Dermis microvascular lymphatic vessel endothelial cell (primary cell): Measurements from ENCODE around the gene SLC9A8. TPM values are rescaled to one million over a fixed set of nuclear protein-coding genes. Genes with fewer than 3 reads are reported as not detected.
"Not testable (repeated sequence)": the region's sequence is repeated elsewhere in the genome, so short reads cannot be mapped to it uniquely, and the experiment has no call there.

Source experiments
- DNase-seq, 2 donors: peaks; one replicate each; pipeline versions ENCODE4 v3.0.0 to v3.0.0-alpha.2; 2010; ENCODE audit warnings: low read depth in 2 of 2
- total RNA-seq: library from RNA; depleted of rRNA; stranded (reverse); fragments of >200 nt; gene quantifications from 2 replicates; pipeline ENCODE4 v1.2.1, GENCODE V29; 2014

SLC9A8 gene
- total RNA-seq, 1 donor from 2014 or later, result 5.0 TPM

DNA sequence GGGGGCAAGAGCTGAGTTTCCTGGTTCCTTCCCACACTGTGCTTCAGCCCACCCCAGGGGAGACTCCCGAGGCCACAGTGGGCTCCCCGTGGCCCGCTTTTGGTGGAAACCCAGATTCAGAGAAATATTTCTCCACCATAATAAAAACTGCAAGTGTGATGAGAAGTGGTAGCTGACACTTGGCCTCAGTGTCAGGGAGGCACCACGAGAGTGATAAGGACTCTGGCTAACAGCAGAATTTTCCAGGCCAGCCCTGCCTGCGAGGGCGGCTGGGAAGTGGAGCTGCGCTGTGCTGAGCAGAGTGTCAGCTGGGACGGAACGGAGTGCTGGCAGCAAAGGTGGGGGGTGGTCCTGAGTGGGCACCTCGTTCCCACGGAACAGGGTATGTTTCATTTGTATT is 80.2 kb downstream of the SLC9A8 start:
- no peak for DNase-seq

DNA sequence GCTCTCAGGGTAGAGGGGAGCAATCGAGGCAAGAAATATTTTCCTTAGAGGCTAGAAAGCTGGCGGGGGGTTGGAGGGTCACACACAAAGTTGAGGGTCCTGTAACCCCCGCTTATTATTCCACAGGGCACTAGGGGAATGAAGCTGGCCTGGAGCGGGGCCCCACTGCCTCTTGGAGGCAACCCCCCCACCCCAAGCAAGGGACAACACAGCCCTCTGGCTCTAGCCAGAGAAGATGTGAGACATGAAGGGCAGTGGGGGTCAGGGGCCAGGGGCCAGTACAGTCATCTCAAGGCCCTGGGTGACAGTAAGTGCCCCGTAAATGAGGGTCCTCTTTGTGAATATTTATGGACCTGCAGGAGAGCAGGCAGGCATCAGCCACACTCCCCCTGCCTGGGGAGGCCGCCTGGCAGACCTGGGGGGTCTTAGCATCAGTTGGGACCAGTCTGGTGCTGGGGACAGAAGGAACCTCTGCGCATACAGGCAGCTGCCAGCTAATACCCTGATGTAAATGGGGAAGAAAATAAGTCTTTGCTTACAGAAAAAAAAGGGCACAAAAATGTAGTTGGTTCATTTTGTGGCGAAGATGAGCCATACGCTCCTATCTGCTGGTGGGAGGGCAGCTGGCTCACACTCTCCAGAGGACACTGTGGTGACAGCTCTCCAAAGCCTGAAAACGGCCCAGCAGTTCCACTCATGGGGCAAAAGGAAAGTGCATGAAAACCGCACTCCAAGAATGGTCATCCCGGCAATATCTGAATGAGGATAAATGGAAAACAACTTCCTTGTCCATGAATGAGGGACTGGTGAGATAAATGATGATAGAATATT is 80.8 kb downstream of the SLC9A8 start:
- no peak for DNase-seq

DNA sequence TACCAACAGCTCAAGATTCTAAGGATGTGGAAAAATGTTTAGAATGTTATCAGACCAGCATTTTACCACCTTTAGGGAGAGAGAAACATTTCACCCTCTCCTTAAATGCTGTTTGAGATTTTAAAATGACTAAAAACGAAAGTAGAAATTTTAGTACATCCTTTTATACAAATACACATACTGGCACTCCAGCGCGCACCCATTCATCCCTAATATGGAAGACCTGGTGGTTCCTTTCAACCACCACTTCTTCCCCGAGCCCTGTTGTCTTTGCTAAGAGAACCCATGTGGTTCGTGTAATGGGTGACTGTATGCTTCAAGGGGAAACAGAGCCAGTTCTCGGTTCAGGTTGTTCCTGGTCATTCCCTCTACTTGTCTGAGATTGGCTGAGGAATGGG is 81.4 kb downstream of the SLC9A8 start:
- no peak for DNase-seq

DNA sequence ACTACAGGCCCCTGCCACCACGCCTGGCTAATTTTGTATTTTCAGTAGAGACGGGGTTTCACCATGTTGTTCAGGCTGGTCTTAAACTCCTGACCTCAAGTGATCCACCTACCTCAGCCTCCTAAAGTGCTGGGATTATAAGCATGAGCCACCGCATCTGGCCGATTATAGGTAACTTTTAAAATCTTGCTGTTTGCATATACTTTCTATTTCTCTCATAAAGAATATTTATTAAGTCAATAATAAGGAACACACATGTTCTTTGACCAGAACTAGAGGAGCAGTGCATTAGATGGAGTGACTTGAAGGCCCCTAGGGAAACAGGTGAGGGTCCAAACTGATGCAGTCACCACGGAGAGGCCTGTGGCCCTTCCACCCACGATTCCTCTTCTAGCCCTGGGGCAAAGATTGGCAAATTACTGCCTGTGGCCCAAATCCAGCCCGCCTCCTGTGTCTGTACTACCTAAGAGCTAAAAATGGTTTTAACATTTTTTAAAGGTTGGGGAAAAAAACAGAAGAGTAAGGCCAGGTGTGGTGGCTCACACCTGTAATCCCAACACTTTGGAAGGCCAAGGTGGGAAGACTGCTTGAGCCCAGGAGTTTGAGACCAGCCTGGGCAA is 83.0 kb downstream of the SLC9A8 start:
- not testable (repeated sequence) for DNase-seq

DNA sequence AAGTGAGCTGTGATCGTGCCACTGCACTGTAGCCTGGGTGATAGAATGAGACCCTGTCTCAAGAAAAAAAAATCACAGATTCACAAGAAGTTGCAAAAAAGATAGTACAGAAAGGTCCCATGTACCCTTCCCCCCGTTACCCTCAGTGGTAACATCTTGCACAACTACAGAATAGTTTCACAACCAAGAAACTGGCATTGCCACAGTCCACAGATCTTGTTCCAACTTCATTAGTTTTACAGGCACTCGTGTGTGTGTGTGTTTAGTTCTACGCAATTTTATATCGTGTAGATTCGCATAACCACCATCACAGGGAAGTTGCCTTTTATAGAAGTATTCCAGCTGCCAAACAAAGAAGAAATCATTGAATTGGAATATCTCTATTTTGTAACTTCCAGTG is 83.6 kb downstream of the SLC9A8 start:
- no peak for DNase-seq

DNA sequence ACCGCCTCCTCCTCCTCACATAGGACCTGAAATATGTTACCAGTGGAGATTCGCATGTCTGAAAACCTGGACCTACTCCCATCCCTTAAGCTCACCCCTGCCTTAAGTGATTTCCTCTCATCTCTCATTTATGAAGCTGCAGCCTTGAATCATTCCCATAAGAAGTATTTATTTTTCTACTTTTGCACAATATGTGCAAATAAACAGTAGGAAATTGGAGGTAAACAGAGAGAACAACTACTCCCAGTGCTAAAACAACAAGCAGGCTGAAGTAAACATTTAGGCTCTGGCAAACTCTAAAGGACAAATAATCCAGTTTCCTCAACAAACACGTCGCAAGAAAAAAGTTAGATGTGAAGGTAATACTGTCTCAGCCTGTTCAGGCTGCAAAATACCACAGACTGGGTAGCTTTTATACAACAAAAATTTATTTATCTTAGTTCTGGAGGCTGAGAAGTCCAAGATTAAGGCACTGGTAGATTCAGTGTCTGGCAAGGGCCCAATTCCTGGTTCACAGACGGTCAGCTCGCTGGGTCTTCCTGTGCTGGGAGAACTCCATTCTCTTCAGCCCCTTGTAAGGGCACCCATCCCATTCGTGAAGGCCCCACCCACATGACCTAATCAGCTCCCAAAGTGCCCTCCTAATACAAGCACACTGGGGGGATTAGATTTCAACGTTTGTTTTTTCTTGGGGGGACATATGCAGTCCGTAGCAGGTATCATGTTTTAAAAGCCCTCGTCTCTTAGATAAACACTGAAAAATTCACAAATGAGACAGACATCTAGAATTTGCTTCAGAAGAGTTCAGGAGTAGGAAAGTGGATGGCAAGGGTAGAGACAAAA is 87.1 kb downstream of the SLC9A8 start:
- no peak for DNase-seq

DNA sequence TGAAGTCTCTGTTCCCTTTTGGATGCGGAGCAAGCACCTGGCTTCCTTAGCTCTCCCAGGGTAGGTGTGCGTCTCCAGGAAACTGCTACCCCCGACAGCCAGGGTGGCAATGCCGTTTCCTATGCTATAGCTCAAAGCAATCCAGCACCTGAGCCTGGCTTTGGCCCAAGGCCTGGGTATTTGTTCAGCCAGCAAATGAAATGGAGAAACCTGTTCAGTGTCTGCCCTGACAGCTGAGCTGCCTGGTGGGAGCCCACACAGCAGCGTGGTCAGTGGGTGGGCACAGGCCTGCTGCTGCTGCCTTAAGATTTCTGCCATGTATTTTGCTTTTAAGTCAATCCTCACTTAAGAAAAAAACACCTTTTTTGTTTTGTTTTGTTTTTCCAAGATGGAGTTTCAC is 89.0 kb downstream of the SLC9A8 start:
- DNase-seq, result no peak

DNA sequence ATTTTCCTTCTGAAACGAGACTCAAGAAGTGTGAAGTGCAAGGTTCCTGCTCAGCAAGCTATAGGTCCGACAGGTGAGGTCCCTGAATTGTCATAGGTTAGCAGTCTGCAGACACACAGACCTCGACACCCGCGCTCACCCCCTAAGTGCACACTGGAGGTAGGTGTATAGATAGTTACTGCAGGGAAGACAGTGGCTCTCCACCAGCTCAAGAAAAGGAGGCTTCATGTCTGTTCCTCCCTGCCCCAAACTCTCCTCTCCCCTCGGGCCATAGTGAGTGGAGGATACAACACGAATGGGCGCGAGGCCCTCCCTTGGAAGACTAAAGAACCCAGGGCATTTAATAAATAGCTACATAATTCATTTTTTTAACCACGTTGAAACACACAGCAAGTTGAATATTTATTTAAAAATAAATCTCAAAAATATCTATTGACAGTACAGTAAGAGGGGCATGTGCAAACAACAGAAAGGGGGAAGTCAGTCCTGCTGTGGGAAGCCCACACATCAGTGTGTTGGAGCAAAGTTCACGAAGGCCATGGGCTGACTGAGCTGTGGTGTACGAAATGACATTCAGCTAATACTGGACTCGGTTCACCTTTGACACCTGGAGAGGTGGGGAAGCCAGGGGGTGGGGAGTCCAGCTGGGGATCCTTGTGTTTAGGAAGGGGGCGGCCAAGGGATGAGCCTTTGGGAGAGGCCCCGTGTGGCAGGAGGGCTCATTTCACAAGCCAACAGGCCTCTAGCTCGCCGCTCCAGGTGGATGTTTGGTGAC is 92.0 kb downstream of the SLC9A8 start:
- no peak for DNase-seq

DNA sequence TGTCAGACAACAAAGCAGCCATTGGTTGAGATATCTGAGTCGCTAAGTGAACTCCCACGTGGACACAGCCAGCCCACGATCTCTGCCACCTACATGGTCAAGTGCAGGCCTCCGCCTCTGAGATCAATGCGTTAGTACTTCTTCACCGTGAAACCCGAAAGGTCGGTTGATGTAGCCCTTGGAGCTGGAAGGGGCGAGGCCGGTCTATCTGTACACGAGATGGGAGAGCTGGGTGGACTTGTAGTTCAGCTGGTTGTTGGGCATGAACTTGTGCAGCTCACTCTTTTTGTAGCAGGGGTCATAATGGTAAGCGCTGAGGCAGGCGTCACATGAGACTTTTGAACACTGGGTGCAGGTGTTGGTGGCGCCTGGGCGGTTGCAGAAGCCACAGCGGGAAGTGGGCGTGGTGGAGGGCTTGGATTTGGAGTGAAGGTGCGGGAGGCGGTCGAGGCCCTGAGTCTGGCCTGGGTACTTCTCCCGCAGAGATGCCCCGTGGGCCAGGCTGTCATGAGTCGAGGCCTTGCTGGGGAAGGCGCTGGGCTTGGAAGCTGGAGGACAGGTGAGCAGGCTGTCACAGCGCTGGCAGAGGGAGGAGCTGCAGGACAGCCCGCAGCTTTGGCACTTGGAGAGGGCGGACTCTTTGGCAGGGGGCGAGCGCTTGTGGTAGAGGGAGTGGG is 92.9 kb downstream of the SLC9A8 start:
- no peak for DNase-seq

DNA sequence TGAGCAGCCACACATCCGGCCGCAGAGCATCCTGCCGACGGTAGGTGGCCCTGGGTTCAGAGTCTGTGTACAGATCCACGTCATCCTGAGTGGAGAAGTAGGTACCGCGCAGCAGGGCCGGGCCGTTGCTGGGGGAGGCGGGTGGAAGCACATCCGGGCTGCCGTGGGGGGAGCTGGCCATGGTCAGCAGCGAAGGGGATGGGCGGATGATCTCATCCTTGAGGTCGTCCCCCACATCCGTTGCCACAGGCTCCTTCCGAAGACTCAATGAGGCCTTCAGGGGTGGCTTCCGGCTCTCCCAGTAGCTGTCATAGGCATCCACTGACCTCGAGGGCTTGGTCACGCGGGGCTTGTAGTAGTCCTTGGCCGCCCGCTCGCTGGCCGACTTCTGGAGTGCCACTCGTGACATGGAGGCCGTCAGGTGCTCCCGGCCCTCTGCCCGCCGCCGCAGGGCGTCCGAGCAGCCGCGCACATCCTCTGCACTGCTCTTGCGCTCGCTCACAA is 93.5 kb downstream of the SLC9A8 start:
- no peak for DNase-seq

DNA sequence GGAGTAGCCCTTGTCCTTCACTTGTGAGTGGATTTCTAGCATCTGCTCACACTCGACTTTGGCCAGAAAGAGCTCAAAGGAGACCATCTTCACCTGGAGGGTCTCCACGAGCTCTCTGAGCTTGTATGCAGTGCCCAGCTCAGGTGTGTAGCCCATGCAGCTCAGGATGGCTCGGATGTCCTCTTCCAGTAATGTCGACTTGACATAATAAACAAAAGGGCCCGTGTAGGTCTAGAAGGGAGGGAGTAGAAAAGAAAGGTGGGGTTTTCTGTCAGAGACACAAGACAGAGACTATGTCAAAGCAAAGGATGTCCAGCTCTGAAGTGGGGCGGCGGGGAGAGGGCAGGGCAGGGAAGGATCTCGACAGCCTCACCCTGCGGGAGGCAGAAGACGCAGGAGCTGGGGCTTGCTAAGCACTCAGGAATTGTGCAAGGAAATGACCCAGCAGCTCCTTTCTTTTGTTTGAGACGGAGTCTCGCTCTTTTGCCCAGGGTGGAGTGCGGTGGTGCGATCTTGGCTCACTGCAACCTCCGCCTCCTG is 94.1 kb downstream of the SLC9A8 start:
- DNase-seq, result no peak

DNA sequence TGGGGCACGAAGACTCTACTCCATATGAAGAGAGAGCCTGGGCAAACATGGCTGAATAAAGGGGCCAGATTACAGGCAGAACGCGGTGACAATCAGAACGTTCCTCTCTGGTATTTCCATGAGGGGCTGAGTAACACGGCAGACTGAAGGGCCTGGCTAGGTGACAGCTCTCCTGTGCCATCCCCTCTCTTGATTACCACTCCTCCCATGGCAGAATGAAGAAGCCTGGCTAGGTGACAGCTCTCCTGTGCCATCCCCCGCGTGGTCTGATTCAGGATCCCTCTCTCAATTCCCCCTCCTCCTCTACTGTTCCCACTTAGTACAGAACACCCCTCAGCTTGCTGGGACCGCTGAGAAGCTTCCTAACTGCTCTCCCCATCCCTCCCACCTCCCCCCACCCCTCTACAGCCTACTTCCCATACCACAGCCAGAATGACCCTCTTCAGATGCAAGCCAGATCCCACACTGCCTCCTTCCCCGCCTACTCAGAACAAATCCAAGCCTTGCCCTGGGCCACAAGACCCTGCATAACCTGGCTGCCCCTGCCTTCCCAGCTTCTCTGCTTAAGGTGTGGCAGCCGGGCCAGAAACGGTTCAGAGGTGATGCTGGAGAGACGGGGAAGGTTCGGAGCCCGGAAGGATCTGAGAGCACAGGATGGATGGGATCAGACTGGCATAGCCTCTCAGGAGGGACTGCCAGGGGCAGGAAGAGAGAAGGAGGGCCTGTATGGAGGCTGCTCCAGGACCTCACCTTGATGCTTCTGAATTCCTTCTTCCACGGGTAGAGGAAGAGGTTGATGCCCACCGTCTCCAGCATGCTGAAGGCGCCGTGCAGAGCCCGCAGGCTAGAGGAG is 95.0 kb downstream of the SLC9A8 start:
- DNase-seq, result no peak

DNA sequence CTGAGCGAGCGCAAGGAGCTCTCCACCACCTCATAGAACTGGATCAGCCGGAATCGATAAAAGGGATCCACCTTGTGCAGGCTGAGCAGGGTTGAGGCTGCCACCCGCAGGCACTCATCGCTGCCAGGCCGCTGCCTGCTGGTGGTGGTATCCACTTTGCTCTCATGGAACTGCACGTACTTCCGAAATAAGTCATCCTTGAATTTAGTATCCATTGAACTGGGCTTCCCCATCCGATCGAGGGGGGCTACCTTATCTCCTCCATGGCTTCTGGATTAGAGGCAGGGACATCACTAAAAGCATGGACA is 95.6 kb downstream of the SLC9A8 start:
- no peak for DNase-seq

DNA sequence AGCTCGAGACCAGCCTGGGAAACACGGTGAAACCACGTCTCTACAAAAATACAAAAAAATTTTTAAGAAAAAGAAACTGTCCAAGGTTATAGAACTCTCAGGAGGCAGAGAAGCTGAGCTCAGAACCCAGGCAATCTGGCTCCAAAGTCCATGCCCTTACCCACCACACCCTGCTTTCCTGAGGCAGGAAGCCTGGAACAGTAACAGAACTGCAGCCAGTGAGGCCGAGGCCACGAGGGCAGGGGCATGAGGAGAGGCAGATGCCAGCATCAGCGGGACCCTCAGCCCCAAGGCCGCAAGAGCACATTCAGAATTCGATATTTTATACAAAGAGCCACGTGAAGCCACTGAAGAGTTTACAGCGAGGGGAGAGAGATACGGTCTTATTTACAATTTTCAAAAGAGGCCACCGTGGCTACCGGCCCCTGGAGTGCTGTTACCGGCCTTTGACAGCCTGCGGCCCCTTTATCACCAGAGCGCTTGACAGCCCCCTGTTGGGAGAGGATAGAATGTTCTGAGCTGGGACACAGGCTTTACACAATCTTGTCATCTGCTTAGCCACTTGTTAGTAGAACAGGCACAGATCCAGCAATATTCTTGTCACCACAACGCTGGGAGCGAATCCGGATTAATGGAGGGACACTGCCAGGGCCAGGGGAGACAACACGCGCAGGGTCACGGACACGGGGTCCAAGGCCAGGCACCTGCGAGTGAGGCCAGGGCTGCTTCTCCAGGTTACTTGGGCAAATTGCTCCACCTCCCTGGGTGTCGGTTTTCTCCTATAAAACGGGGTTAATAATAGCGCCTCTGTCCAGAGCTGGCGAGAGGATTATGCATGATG is 97.1 kb downstream of the SLC9A8 start:
- DNase-seq, result peak; percentile 30 to 42

DNA sequence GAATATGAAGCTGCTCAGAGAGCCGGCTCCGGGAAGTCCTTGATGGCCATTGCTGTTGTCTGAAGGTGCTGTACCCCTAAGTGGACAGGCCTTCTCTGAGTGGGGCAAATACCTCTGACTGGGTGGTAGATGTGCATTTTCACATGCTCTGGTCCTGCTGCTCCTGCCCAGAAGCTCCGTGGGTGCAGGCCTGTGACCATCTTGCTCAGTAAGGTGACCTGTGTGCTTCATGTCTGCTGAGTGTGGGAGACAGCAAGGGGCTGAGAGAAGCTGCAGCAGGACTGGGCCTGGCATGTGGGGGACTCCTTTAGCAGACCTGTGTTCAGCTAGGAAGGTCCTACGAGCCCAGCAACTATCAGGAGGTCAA is 97.7 kb downstream of the SLC9A8 start:
- no peak for DNase-seq

DNA sequence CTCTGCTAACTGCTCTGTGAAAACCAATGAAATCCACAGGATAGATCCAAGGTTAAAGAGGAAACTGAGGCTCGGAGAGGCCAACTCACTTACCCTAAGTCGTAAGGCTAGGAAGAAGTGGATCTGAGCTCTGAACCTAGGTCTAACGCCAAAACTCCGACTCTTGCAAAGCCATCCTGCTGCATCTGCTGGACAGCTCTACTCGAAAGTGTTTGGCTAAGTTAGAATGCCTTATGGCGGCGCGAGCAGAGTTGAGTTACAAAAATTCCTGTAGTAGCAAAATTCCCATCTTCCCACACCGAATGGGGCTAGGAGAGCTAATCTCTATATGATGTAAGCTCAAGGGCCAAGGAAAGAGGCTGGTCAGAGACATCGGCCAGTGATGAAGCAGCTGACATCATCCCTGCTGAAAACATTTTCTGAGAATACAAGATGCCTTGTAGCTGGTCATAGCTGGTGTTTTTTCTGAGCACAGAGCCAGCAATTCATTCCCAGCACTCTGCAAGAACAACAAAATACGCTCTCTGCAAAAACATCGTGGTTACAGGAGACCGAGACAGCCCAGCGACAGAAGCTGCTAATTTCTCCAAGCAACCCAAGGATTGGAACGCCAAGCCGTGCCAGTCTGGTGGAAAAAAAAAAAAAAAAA is 100.9 kb downstream of the SLC9A8 start:
- no peak for DNase-seq

DNA sequence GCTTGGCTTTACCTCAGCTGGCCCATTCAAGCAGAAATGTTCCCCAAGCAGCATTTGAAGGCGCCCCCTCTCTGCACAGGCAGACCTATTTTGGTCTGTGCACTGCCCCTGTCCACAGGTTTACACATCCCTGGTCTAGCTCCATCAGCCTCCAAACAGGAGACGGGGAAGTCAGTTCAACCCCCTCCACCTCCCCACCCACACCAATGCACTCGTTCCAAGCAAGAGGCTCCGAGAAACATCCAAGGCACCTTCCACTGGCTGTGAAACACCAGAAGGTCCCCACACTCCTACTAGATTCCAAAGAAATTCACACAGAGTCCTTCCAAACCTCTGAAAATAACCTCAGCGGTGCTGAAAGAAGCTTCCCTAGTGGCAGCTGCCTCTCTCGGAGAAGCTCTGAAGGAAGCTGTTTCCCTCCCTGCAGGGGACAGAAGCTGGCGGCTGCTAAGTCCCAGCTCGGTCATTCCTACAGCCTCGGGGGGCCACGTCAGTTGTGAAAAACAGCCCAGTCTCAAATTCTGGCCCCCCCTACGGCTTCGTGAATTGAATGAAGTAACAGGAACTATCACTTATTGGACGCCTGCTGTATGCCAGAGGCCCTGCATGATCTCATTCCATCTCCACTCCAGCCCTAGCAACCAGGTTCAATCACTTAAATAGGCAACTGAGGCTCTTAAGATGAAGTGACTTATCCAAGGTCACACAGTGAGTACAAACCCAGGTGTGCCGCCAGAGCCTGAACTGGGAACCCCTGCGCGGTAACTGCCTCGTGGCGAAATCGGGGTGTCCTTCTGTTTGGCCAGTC is 101.9 kb downstream of the SLC9A8 start:
- DNase-seq, result peak in 1 of 2 donors; percentile 35

DNA sequence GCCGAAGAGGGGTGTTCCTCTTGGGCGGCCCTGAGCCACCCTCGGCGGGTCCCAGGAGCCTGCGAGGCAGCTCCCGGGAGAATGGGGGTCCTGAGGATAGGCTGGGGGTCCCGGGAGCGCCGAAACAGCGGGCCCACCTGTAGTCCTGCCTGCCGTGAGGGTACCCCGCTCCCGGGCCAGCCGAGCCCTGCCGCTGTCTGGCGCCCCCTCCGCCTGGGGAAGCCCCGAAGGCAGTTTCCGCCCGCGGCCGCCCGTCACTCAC is 102.4 kb downstream of the SLC9A8 start:
- DNase-seq, result no peak
